Peyer's patch (tissue), 4 donors: ENCODE measurements around the gene SDF2L1.

Experiments
- CTCF ChIP-seq, 6 experiments: fragments of 450-650 bp in 4 of 6; fragments of 200-600 bp in 2 of 6; sonication (generic) in 1 of 6; IDR thresholded peaks; one replicate each; pipeline ENCODE4 v1.5.1; 2017 to 2019; ENCODE audit warnings: antibody characterized with exemption in 6 of 6, mild to moderate bottlenecking in 3 of 6, moderate library complexity in 1 of 6
- POLR2A ChIP-seq, 2 donors: fragments of 450-650 bp; IDR thresholded peaks; one replicate each; pipeline ENCODE4 v1.5.1; 2017; ENCODE audit warnings: antibody characterized with exemption in 2 of 2, mild to moderate bottlenecking in 2 of 2, moderate library complexity in 2 of 2

- no peak for TF ChIP-seq CTCF (IDR thresholded peaks at IDR 0.05)
- no peak for TF ChIP-seq POLR2A (IDR thresholded peaks at IDR 0.05)
Observed at GRCh38 chr22:21660904-21661303, 18.8 kb downstream of the SDF2L1 start.
